Neutrophil (primary cell): ENCODE results near the gene MINDY1.

ENCODE experiments used
- H3K27ac ChIP-seq: fragments of 200-600 bp; sonication (generic); 2 replicates; pipeline ENCODE4 v1.5.1; 2016; ENCODE audit warnings: mild to moderate bottlenecking, moderate library complexity
- H3K27me3 ChIP-seq: fragments of 200-600 bp; sonication (generic); 2 replicates; pipeline ENCODE4 v1.6.0; 2016; ENCODE audit warnings: mild to moderate bottlenecking
- H3K36me3 ChIP-seq: fragments of 200-600 bp; sonication (generic); 2 replicates; pipeline ENCODE4 v1.5.1; 2017
- H3K4me1 ChIP-seq, 2 experiments: fragments of 200-600 bp in 1 of 2; sonication (generic) in 1 of 2; 1 replicate in 1 of 2; 2 replicates in 1 of 2; pipeline versions ENCODE4 v1.5.1 to v1.6.1; 2013 to 2016; ENCODE audit warnings: low read depth in 1 of 2, low read length in 1 of 2, mild to moderate bottlenecking in 1 of 2, moderate library complexity in 1 of 2; ENCODE audit not compliant: control insufficient read depth in 1 of 2, insufficient read depth in 1 of 2
- H3K4me3 ChIP-seq, 2 experiments: fragments of 200-600 bp in 1 of 2; sonication (generic) in 1 of 2; 1 replicate in 1 of 2; 2 replicates in 1 of 2; pipeline ENCODE4 v1.5.1; 2013 to 2016; ENCODE audit warnings: low read depth in 1 of 2, low read length in 1 of 2, mild to moderate bottlenecking in 1 of 2, moderate library complexity in 1 of 2
- H3K9me3 ChIP-seq: fragments of 200-600 bp; sonication (generic); 2 replicates; pipeline ENCODE4 v1.5.1; 2016
- TF ChIP-seq, protein P1 (sequence below): fragments of 200-600 bp; sonication (generic); IDR thresholded peaks from 2 replicates; pipeline ENCODE4 v1.5.1; 2016; ENCODE audit warnings: antibody characterized with exemption

MINDY1 gene

GRCh38 chr1:151050051-151050688, 43.5 kb upstream of the MINDY1 start:
- Histone ChIP-seq H3K27me3 (peaks cover 32% of the 10 kb centered on the region), H3K4me1 (peaks cover 26 to 27% of the 10 kb centered on the region in 2 experiments), H3K27ac (peak overlapping the region; percentile 50), H3K4me3 (no peak overlapping the region), H3K36me3 (peaks cover 60% of the 10 kb centered on the region), H3K9me3 (peaks cover 6% of the 10 kb centered on the region)
- TF ChIP-seq, protein P1, sequence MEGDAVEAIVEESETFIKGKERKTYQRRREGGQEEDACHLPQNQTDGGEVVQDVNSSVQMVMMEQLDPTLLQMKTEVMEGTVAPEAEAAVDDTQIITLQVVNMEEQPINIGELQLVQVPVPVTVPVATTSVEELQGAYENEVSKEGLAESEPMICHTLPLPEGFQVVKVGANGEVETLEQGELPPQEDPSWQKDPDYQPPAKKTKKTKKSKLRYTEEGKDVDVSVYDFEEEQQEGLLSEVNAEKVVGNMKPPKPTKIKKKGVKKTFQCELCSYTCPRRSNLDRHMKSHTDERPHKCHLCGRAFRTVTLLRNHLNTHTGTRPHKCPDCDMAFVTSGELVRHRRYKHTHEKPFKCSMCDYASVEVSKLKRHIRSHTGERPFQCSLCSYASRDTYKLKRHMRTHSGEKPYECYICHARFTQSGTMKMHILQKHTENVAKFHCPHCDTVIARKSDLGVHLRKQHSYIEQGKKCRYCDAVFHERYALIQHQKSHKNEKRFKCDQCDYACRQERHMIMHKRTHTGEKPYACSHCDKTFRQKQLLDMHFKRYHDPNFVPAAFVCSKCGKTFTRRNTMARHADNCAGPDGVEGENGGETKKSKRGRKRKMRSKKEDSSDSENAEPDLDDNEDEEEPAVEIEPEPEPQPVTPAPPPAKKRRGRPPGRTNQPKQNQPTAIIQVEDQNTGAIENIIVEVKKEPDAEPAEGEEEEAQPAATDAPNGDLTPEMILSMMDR, result no peak

DNA sequence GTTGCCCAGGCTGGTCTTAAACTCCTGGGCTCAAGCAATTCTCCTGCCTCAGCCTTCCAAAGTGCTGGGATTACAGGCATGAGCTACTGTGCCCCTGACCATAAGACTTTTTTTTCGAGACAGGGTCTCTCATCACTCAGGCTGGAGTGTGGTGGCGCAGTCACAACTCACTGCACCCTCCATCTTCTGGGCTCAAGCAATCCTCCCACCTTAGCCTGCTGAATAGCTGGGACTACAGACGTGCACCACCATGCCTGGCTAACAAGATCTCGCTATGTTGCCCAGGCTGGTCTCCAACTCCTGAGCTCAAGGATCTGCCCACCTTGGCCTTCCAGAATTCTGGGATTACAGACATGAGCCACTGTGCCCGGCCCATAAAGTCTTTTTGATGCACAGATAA, 42.8 kb upstream of the MINDY1 start:
- H3K4me3 ChIP-seq, result no peak overlapping the region
- TF ChIP-seq, protein P1, result no peak
- H3K4me1 ChIP-seq, result peaks cover 19 to 22% of the 10 kb centered on the region in 2 experiments
- H3K27ac ChIP-seq, result peak overlapping the region; percentile 50
- H3K36me3 ChIP-seq, result peaks cover 53% of the 10 kb centered on the region
- peaks cover 6% of the 10 kb centered on the region for H3K9me3 ChIP-seq
- H3K27me3 ChIP-seq, result peaks cover 32% of the 10 kb centered on the region

GRCh38 chr1:151048645-151049032, 41.9 kb upstream of the MINDY1 start:
- peaks cover 19 to 22% of the 10 kb centered on the region in 2 experiments for H3K4me1 ChIP-seq
- peak overlapping the region; percentile 29 for H3K27ac ChIP-seq
- H3K36me3 ChIP-seq, result peaks cover 45% of the 10 kb centered on the region
- TF ChIP-seq, protein P1, result peak; percentile 30
- peaks cover 32% of the 10 kb centered on the region for H3K27me3 ChIP-seq
- H3K9me3 ChIP-seq, result no peaks in the 10 kb centered on the region
- peak overlapping the region; percentile 74 to 80 for H3K4me3 ChIP-seq

GRCh38 chr1:151047925-151048644, 41.4 kb upstream of the MINDY1 start:
- peaks cover 19 to 22% of the 10 kb centered on the region in 2 experiments for H3K4me1 ChIP-seq

GRCh38 chr1:151047591-151047924, 40.9 kb upstream of the MINDY1 start, which contains the start of gene C1orf56:
C1orf56 (plus strand) TSS chr1:151047751; CDS start chr1:151047848, 97 bp downstream.
- H3K27ac ChIP-seq, result peak within 1 kb of the TSS; percentile 29
- H3K27me3 ChIP-seq, result peaks cover 32% of the 10 kb centered on the region
- H3K4me3 ChIP-seq, result peak within 1 kb of the TSS; percentile 74 to 80
- TF ChIP-seq, protein P1, result no peak
- H3K9me3 ChIP-seq, result no peaks in the 10 kb centered on the region
- H3K36me3 ChIP-seq, result peaks cover 34% of the 10 kb centered on the region
- H3K4me1 ChIP-seq, result peaks cover 19 to 22% of the 10 kb centered on the region in 2 experiments

More at GRCh38 chr1:151047925-151048644, 41.4 kb upstream of the MINDY1 start:
- TF ChIP-seq, protein P1, result no peak
- peak overlapping the region; percentile 74 to 80 for H3K4me3 ChIP-seq
- H3K27me3 ChIP-seq, result peaks cover 32% of the 10 kb centered on the region
- peak overlapping the region; percentile 29 for H3K27ac ChIP-seq
- H3K36me3 ChIP-seq, result peaks cover 39% of the 10 kb centered on the region
- H3K9me3 ChIP-seq, result no peaks in the 10 kb centered on the region
